Mesenchymal stem cell (in vitro differentiated cells and primary cell): ENCODE results near the gene PROSER2.

ENCODE experiments used
- DNase-seq: peaks from one replicate; pipeline ENCODE4 v3.0.0-alpha.2; 2013
- H2AFZ ChIP-seq: one replicate; pipeline ENCODE4 v1.6.1; 2013; ENCODE audit warnings: low read depth, mild to moderate bottlenecking, control low read depth, inconsistent platforms, low read length, moderate library complexity
- H2AK5ac ChIP-seq: 2 replicates; pipeline ENCODE4 v1.6.1; 2013; ENCODE audit warnings: low read length, moderate library complexity, mild to moderate bottlenecking, inconsistent platforms; ENCODE audit not compliant: severe bottlenecking
- H2BK120ac ChIP-seq: one replicate; pipeline ENCODE4 v1.6.1; 2013; ENCODE audit warnings: low read depth, mild to moderate bottlenecking, inconsistent platforms, low read length, moderate library complexity
- H2BK12ac ChIP-seq, 2 experiments: one replicate each; pipeline ENCODE4 v1.6.1; 2013; ENCODE audit warnings: inconsistent platforms in 2 of 2, low read length in 2 of 2, mild to moderate bottlenecking in 2 of 2, moderate library complexity in 2 of 2, control low read depth in 1 of 2
- H2BK15ac ChIP-seq: one replicate; pipeline ENCODE4 v1.6.1; 2013; ENCODE audit warnings: mild to moderate bottlenecking, low read depth, inconsistent platforms; ENCODE audit not compliant: poor library complexity, severe bottlenecking
- H2BK5ac ChIP-seq: 2 replicates; pipeline ENCODE4 v1.6.1; 2013; ENCODE audit warnings: low read depth, mild to moderate bottlenecking, low read length, control low read depth, inconsistent platforms; ENCODE audit not compliant: poor library complexity, severe bottlenecking
- H3K14ac ChIP-seq, 2 experiments: one replicate each; pipeline ENCODE4 v1.6.1; 2013; ENCODE audit warnings: inconsistent platforms in 2 of 2, low read length in 2 of 2, control low read depth in 1 of 2, mild to moderate bottlenecking in 1 of 2, moderate library complexity in 1 of 2
- H3K18ac ChIP-seq, 2 experiments: one replicate each; pipeline ENCODE4 v1.6.1; 2013; ENCODE audit warnings: inconsistent platforms in 2 of 2, low read length in 2 of 2, control low read depth in 1 of 2, low read depth in 1 of 2, mild to moderate bottlenecking in 1 of 2
- H3K23ac ChIP-seq, 2 experiments: one replicate each; pipeline ENCODE4 v1.6.1; 2013; ENCODE audit warnings: inconsistent platforms in 2 of 2, low read length in 2 of 2, mild to moderate bottlenecking in 2 of 2, moderate library complexity in 2 of 2, control low read depth in 1 of 2
- H3K27ac ChIP-seq: 2 replicates; pipeline ENCODE4 v1.5.1; 2013; ENCODE audit warnings: mild to moderate bottlenecking, moderate library complexity, low read length, control low read depth, inconsistent platforms; ENCODE audit not compliant: poor library complexity, severe bottlenecking
- H3K27me3 ChIP-seq, 2 experiments: 2 replicates each; pipeline versions ENCODE4 v1.6.1 to v1.7.0; 2013; ENCODE audit warnings: low read length in 2 of 2, mild to moderate bottlenecking in 2 of 2, moderate library complexity in 2 of 2, control low read depth in 1 of 2, inconsistent platforms in 1 of 2; ENCODE audit not compliant: control insufficient read depth in 1 of 2, insufficient read depth in 1 of 2
- H3K36me3 ChIP-seq, 2 experiments: 2 replicates each; pipeline versions ENCODE4 v1.6.1 to v1.7.0; 2013; ENCODE audit warnings: low read length in 2 of 2, control low read depth in 1 of 2, inconsistent platforms in 1 of 2, low read depth in 1 of 2, mild to moderate bottlenecking in 1 of 2; ENCODE audit not compliant: insufficient read depth in 2 of 2, control insufficient read depth in 1 of 2
- H3K4ac ChIP-seq, 2 experiments: one replicate each; pipeline ENCODE4 v1.6.1; 2013; ENCODE audit warnings: inconsistent platforms in 2 of 2, low read length in 2 of 2, mild to moderate bottlenecking in 2 of 2, moderate library complexity in 2 of 2, control low read depth in 1 of 2, low read depth in 1 of 2
- H3K4me1 ChIP-seq: 2 replicates; pipeline ENCODE4 v1.6.1; 2013; ENCODE audit warnings: low read depth, low read length, control low read depth; ENCODE audit not compliant: control insufficient read depth, insufficient read depth
- H3K4me2 ChIP-seq: 2 replicates; pipeline ENCODE4 v1.6.1; 2013; ENCODE audit warnings: low read length, mild to moderate bottlenecking, inconsistent platforms; ENCODE audit not compliant: poor library complexity, severe bottlenecking
- H3K4me3 ChIP-seq, 2 experiments: 2 replicates each; pipeline versions ENCODE4 v1.5.1 to v1.7.0; 2013; ENCODE audit warnings: low read length in 2 of 2, mild to moderate bottlenecking in 2 of 2, control low read depth in 1 of 2, low read depth in 1 of 2; ENCODE audit not compliant: insufficient read depth in 1 of 2
- H3K79me1 ChIP-seq: replicated peaks from 2 replicates; pipeline ENCODE4 v1.6.1; 2013; ENCODE audit warnings: mild to moderate bottlenecking, control low read depth, low read length, inconsistent platforms; ENCODE audit not compliant: poor library complexity, severe bottlenecking
- H3K9ac ChIP-seq: 2 replicates; pipeline ENCODE4 v1.7.0; 2013; ENCODE audit warnings: mild to moderate bottlenecking, low read length, moderate library complexity
- H3K9me3 ChIP-seq: 2 replicates; pipeline ENCODE4 v1.7.0; 2013; ENCODE audit warnings: mild to moderate bottlenecking, low read length; ENCODE audit not compliant: control insufficient read depth
- H4K8ac ChIP-seq: one replicate; pipeline ENCODE4 v1.6.1; 2013; ENCODE audit warnings: inconsistent platforms, mild to moderate bottlenecking, low read length, moderate library complexity
- H4K91ac ChIP-seq: one replicate; pipeline ENCODE4 v1.6.1; 2013; ENCODE audit warnings: mild to moderate bottlenecking, low read length, inconsistent platforms
- WGBS: methylation state at CpG from one replicate; pipeline ENCODE4 v1.1.7; 2013; ENCODE audit warnings: mixed read lengths; 5-methylcytosine and 5-hydroxymethylcytosine counted together

The PROSER2 gene

DNA sequence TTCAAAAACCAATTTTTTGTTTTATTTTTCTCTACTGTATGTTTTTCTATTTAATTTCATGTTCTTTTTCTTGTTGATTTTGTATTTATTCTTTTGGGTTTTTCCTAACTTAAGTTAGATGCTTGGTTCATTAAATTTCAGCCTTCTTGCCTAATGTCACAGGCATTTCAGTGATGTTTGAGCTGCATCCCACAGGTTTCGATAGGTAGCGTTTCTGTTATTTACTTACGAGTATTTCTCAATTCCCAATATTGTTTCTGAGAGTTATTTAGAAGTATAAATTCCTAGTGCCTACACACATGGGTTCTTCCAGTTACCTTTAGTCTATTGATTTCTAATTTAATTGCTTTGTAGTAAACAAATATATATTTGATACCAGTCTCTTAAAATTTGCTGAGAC, 18.2 kb downstream of the PROSER2 start:
- Histone ChIP-seq H2BK15ac (no peak overlapping the region), H3K4me2 (no peak overlapping the region), H3K23ac (no peak overlapping the region), H2AFZ (no peak overlapping the region), H4K91ac (no peak overlapping the region), H4K8ac (no peak overlapping the region), H3K18ac (no peak overlapping the region), H3K9me3 (no peaks in the 10 kb centered on the region), H3K9ac (no peak overlapping the region), H2BK12ac (no peak overlapping the region), H3K4me3 (no peak overlapping the region), H3K27me3 (no peaks in the 10 kb centered on the region), H3K27ac (no peak overlapping the region), H2BK5ac (no peak overlapping the region), H3K79me1 (peaks cover 23% of the 10 kb centered on the region), H3K4me1 (peaks cover 11% of the 10 kb centered on the region), H3K36me3 (peaks cover 0 to 3% of the 10 kb centered on the region in 2 experiments), H2BK120ac (no peak overlapping the region), H3K14ac (no peak overlapping the region), H2AK5ac (no peak overlapping the region), H3K4ac (no peak overlapping the region)
- DNase-seq = no peak
- no CpG with 5 or more reads among the region's 3 CpGs for WGBS

GRCh38 chr10:11842411-11842810, 19.3 kb downstream of the PROSER2 start:
- no peak overlapping the region for H3K4ac ChIP-seq
- no peak overlapping the region for H3K4me2 ChIP-seq
- no peak overlapping the region for H3K14ac ChIP-seq
- no peak overlapping the region for H3K23ac ChIP-seq
- H4K91ac ChIP-seq = no peak overlapping the region
- H3K36me3 ChIP-seq = peaks cover 0 to 3% of the 10 kb centered on the region in 2 experiments
- peak; percentile 12 for DNase-seq
- H3K9ac ChIP-seq = no peak overlapping the region
- no peaks in the 10 kb centered on the region for H3K27me3 ChIP-seq
- no peak overlapping the region for H2BK15ac ChIP-seq
- H3K9me3 ChIP-seq = no peaks in the 10 kb centered on the region
- no peak overlapping the region for H2BK120ac ChIP-seq
- H2BK12ac ChIP-seq = no peak overlapping the region
- H2AFZ ChIP-seq = no peak overlapping the region
- peaks cover 14% of the 10 kb centered on the region for H3K4me1 ChIP-seq
- no peak overlapping the region for H3K27ac ChIP-seq
- no CpG with 5 or more reads among the region's 3 CpGs for WGBS
- no peak overlapping the region for H3K4me3 ChIP-seq
- peaks cover 17% of the 10 kb centered on the region for H3K79me1 ChIP-seq
- no peak overlapping the region for H3K18ac ChIP-seq
- no peak overlapping the region for H2AK5ac ChIP-seq
- H4K8ac ChIP-seq = no peak overlapping the region
- H2BK5ac ChIP-seq = no peak overlapping the region

DNA sequence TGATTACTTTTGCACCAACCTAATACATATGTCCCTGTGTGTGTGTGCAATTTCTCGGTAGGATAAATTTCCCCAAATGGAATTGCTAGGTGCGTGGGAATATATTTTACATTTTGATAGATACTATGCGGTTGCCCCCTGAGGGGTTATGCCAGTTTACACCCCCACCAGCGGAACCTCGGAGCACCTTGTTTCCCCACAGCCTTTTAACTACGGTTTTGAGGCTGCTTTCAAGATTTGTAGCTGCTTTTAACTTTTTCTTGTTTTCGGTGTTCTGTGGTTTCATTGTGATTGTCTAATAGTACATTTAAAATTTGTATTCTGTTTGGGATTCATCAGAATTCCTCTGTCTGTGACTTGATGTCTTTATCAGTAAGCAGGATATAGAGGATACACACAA, 22.0 kb downstream of the PROSER2 start:
- Histone ChIP-seq H3K4me1 (peaks cover 6% of the 10 kb centered on the region), H3K4me2 (no peak overlapping the region), H3K23ac (no peak overlapping the region), H3K27me3 (no peaks in the 10 kb centered on the region), H2BK15ac (no peak overlapping the region), H3K79me1 (peaks cover 12% of the 10 kb centered on the region), H3K27ac (no peak overlapping the region), H3K18ac (no peak overlapping the region), H3K4ac (no peak overlapping the region), H3K9ac (no peak overlapping the region), H2BK120ac (no peak overlapping the region), H3K4me3 (no peak overlapping the region), H2AFZ (no peak overlapping the region), H4K8ac (no peak overlapping the region), H3K9me3 (no peaks in the 10 kb centered on the region), H2BK12ac (no peak overlapping the region), H2BK5ac (no peak overlapping the region), H3K14ac (no peak overlapping the region), H2AK5ac (no peak overlapping the region), H4K91ac (no peak overlapping the region), H3K36me3 (peaks cover 0 to 8% of the 10 kb centered on the region in 2 experiments)
- no peak for DNase-seq
- WGBS = 94% methylated on average over 7 of the region's 7 CpGs

- no peak overlapping the region for H2BK120ac ChIP-seq
- H3K4me2 ChIP-seq = no peak overlapping the region
- WGBS = 59% methylated on average over 4 of the region's 8 CpGs
- no peak overlapping the region for H2AFZ ChIP-seq
- no peak overlapping the region for H4K91ac ChIP-seq
- no peak overlapping the region for H3K4ac ChIP-seq
- peaks cover 6% of the 10 kb centered on the region for H3K4me1 ChIP-seq
- H3K36me3 ChIP-seq = peaks cover 0 to 11% of the 10 kb centered on the region in 2 experiments
- H3K23ac ChIP-seq = no peak overlapping the region
- no peak overlapping the region for H4K8ac ChIP-seq
- no peak overlapping the region for H3K9ac ChIP-seq
- peaks cover 15% of the 10 kb centered on the region for H3K79me1 ChIP-seq
- peak; percentile 66 for DNase-seq
- H3K9me3 ChIP-seq = no peaks in the 10 kb centered on the region
- H3K4me3 ChIP-seq = no peak overlapping the region
- no peak overlapping the region for H3K14ac ChIP-seq
- H3K27ac ChIP-seq = no peak overlapping the region
- H3K18ac ChIP-seq = no peak overlapping the region
- H2BK5ac ChIP-seq = no peak overlapping the region
- H3K27me3 ChIP-seq = no peaks in the 10 kb centered on the region
- no peak overlapping the region for H2BK12ac ChIP-seq
- H2BK15ac ChIP-seq = no peak overlapping the region
- no peak overlapping the region for H2AK5ac ChIP-seq
These were observed 23.4 kb downstream of the PROSER2 start for GRCh38 chr10:11846542-11846941.
